ENCODE results near the gene GLB1L. TPM values are rescaled to one million over a fixed set of nuclear protein-coding genes. Genes with fewer than 3 reads are reported as not detected.

GLB1L gene
- total RNA-seq: 10 to 100 TPM in 1 of 3 donors, 1 to 10 TPM in 2; 4.2 to 10.8 (median 5.8) TPM
- long read RNA-seq, donor 1, partial matches to known transcripts: 4 of 11 reads
- long read RNA-seq, donor 1, other reads (novel, unspliced or antisense): 5 of 11 reads
- long read RNA-seq, donor 2, partial matches to known transcripts: 1 of 3 reads
- long read RNA-seq, donor 2, other reads (novel, unspliced or antisense): 2 of 3 reads

DNA sequence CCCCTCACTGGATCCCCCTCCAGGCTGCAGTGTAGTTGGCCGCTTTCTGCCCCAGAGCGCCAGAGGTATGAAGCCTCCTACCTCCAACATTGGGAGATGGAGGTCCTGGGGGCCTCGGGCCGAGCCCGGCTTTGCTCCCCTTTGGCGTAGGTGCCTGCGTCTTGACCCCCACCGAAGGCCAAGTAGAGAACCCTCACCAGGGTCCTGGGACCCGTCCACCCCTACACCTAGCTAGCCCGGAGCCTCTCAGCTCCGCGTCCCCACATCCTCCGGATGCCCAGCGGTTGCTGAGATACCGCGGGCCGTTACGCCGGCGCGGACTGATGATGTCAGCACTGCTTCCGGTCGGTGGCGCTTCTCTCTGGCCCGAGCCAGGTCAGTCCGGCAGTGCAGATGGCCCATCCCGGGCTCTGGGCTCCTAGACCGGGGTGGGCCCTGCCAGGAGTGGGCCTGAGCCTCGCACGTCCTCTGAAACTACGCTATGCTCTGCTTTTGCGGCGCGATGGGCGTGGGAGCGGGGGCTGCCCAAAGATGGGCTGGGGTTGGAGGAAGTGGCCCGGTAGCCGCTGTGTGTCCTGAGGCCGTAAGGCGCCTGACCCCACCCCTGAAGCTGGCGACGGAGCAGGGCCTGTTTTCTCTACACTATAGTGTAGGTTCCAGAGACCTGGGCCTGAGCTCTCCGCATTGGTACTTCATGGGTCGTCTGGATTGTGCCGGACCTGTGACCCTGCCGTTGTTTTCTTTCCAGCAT, at the start of gene GLB1L, which contains the start of gene STK16:
Gene GLB1L (minus strand): TSS at position 297 of the 751 bp plus-strand sequence. CDS start 1,871 bp downstream, outside the sequence.
Gene STK16 (plus strand): TSS at position 332 of the 751 bp plus-strand sequence. CDS start 521 bp downstream, outside the sequence.
- no peak for TF ChIP-seq CTCF (IDR thresholded peaks at IDR 0.05)
- Histone ChIP-seq H3K36me3 (ENCODE audit: low read depth) (no peaks in the 10 kb centered on the region), H3K4me3 (peak within 1 kb of the TSS; percentile 50), H3K4me1 (ENCODE audit: low read depth) (peaks cover 43% of the 10 kb centered on the region), H3K9me3 (no peaks in the 10 kb centered on the region)
- intact Hi-C loops (cut with DNase I, micrococcal nuclease): no loop called here
- ATAC-seq: peak; percentile 76
- peak; percentile 96 to 97 (median 97) for DNase-seq

DNA sequence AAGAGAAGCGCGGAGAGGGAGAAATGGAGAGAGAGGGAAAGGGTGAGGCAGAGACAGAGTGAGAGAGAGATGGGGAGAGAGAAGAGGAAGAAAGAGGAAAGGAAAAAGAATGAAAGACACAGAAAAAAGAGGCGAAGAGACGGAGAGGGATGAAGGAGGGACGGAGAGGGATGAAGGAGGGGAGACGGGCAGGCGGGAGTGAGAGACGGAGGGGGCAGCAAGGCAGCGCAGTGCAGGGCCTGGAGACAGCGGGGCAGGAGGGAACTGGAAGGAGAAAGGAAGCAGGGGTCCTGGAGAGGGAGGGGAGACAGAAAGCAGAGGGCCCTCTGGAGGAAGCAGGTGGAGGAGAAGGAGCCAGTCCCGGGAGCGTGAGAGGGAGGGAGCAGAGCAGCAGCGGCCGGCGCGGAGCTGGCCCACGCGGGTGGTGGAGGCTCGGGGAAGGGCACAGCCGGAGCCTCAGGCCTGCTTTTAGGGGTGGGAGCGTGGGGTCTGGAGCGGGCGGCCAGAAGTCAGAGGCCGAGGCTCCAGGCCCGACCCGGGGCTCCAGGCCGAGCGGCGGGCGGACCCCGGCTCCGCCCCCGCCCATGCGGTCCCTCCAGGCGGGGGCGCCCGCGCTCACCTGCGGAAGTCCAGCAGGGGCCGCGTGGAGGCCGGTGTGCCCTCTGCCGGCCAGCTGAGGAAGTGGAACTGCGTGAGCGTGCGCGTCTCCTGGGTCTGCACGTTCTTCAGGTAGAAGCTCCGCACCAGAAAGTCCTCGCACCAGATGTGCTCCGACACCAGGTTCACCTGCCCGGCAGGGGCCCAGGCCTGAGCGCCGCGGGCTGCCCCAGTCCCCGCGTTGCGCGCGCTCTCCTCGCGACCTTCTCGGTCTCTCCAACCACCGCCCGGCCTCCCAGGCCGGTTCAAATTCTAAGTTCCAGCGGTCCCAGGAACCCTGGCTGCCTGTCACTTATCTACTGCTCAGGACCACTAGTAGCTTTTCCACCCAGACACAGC, 49.4 kb upstream of the GLB1L start:
- Histone ChIP-seq H3K36me3 (ENCODE audit: low read depth) (no peaks in the 10 kb centered on the region), H3K4me3 (no peak overlapping the region), H3K4me1 (ENCODE audit: low read depth) (peaks cover 12% of the 10 kb centered on the region), H3K9me3 (no peaks in the 10 kb centered on the region)
- DNase-seq: peak; percentile 91 to 94 (median 92)
- intact Hi-C loops (cut with DNase I, micrococcal nuclease): loop anchor here in 1 of 2 donors (5.0 kb wide), 1 partner anchor 132 kb away; the partner anchor contains the start of gene NHEJ1
- ATAC-seq: peak; percentile 98
- TF ChIP-seq CTCF (IDR thresholded peaks at IDR 0.05): peak; percentile 100

DNA sequence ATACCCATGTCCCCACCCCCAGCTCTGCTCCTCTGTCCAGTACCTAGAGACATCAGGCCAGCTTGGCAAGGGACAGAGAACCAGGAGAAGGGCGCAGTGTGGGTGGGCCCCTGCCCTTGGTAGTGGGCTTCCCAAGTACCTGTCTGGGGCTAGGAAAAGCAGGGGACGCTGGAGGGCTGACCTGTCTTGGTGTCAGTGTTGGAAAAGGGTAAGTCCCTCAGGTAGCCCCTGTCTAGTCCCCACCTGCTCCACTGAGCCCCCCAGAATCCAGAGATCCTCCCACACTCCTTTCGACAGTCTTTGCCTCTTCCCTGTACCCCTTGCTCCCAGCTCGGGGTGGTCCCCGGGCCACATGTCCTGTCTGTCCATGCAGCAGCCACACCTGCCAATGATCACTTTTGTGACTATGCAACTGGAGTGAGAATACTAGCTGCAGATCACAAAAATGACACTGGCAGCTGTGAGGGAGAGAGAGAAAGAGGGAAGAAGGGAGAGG, 48.5 kb upstream of the GLB1L start:
- intact Hi-C loops (cut with DNase I, micrococcal nuclease): loop anchor here in 1 of 2 donors (5.0 kb wide), 1 partner anchor 131 kb away; the partner anchor contains the start of gene NHEJ1
- TF ChIP-seq CTCF (IDR thresholded peaks at IDR 0.05): no peak
- H3K4me1 ChIP-seq (ENCODE audit: low read depth): peaks cover 9% of the 10 kb centered on the region
- ATAC-seq: no peak
- no peak for DNase-seq
- H3K9me3 ChIP-seq: no peaks in the 10 kb centered on the region
- no peak overlapping the region for H3K4me3 ChIP-seq
- H3K36me3 ChIP-seq (ENCODE audit: low read depth): no peaks in the 10 kb centered on the region

DNA sequence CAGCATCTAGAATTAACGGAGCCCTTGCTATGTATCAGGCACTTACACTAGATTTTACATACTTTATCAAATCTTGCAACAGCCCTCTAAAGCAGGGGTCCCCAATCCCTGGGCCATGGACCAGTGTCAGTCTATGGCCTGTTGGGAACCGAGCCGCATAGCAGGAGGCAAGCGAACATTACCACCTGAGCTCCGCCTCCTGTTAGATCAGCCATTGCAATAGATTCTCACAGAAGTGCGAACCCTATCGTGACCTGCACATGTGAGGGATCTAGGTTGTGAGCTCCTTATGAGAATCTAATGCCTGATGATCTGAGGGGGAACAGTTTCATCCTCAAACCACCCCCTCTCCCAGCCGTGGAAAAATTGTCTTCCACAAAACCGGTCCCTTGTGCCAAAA, 47.4 kb upstream of the GLB1L start:
- Histone ChIP-seq H3K9me3 (no peaks in the 10 kb centered on the region), H3K36me3 (ENCODE audit: low read depth) (no peaks in the 10 kb centered on the region), H3K4me3 (no peak overlapping the region), H3K4me1 (ENCODE audit: low read depth) (peaks cover 5% of the 10 kb centered on the region)
- DNase-seq (no peak), ATAC-seq (no peak)
- TF ChIP-seq CTCF (IDR thresholded peaks at IDR 0.05): no peak
- intact Hi-C loops (cut with DNase I, micrococcal nuclease): loop anchor here in 1 of 2 donors (5.0 kb wide), 1 partner anchor 130 kb away; the partner anchor contains the start of gene NHEJ1

Measured in mucosa of descending colon (tissue), 3 donors.